ENCODE data around the gene CD244.
"Not testable (repeated sequence)": the region's sequence is repeated elsewhere in the genome, so short reads cannot be mapped to it uniquely, and the experiment has no call there.

CD244 gene, protein sequence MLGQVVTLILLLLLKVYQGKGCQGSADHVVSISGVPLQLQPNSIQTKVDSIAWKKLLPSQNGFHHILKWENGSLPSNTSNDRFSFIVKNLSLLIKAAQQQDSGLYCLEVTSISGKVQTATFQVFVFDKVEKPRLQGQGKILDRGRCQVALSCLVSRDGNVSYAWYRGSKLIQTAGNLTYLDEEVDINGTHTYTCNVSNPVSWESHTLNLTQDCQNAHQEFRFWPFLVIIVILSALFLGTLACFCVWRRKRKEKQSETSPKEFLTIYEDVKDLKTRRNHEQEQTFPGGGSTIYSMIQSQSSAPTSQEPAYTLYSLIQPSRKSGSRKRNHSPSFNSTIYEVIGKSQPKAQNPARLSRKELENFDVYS
- 0 to 0.09 reads per million in 2 experiments for total RNA-seq

- no peak for DNase-seq (ENCODE audit: low read depth)
Measured at GRCh38 chr1:160862203-160863060, at the start of gene CD244. CD244 (minus strand) TSS chr1:160862887; CDS start chr1:160862677, 210 bp downstream.

- no peak for DNase-seq (ENCODE audit: low read depth)
Measured at GRCh38 chr1:160911925-160912324, 49.2 kb upstream of the CD244 start.

- DNase-seq (ENCODE audit: low read depth): no peak
Measured at GRCh38 chr1:160911441-160911840, 48.8 kb upstream of the CD244 start.

- DNase-seq (ENCODE audit: low read depth): no peak
Measured at GRCh38 chr1:160910170-160910750, 47.6 kb upstream of the CD244 start.

DNA sequence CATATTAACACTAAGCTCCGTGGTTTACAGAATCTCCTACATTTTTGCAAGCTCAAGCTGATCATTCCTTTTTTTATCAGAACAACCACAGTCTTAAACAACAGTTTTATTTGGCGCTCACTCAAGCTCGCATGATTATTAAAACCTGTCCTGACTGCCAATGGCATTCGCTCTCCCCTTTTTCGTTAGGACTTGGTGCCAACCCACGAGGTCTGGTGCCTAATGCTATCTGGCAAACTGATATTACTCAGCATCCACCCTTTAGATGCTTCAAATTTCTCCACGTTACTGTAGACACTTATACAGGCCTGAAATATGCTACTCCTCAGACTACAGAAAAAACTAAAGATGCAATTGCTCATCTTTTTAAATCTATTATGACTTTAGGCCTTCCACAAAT, 45.3 kb upstream of the CD244 start:
- no peak for DNase-seq (ENCODE audit: low read depth)

- no peak for DNase-seq (ENCODE audit: low read depth)
Measured at GRCh38 chr1:160905617-160905989, 42.9 kb upstream of the CD244 start.

DNA sequence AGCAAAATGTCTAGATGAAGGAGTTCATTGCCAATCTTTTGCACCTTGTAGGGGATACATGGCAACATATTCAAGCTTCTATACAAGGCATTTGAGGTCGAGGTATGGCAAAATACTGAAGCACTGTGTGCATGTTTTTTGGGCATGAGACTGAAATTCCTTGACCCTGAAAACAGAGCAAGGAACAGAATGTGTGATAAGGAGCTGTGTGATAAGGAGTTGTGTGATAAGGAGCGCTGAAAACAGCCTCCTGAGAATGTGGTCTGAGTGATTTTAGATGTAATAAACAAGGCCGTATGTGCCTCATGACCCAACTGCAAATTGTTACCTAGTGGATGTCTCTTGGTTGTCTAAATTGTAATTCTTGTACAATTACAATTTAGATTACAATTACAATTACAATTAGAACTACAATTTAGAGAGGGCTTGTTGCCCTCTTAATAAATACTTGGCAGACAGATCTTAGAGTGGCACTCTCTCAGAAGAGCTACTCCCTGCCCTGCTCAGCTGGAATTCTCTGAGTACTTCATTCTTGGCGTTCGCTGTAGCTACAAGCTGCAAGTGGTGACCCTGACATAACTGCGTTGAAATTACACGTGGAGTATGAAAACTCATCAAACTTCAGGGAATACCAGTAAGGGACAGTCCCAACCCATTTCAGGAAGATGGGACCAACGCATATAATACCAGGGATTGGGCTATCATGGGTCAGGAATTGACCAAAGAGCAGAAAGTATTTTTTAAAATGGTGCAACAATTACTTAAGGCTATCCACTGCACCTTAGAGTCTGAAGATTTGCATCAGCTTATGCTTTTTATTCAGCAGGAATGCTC, 42.3 kb upstream of the CD244 start:
- DNase-seq (ENCODE audit: low read depth): no peak

GRCh38 chr1:160902251-160902650, 39.6 kb upstream of the CD244 start:
- not testable (repeated sequence) for DNase-seq (ENCODE audit: low read depth)

DNA sequence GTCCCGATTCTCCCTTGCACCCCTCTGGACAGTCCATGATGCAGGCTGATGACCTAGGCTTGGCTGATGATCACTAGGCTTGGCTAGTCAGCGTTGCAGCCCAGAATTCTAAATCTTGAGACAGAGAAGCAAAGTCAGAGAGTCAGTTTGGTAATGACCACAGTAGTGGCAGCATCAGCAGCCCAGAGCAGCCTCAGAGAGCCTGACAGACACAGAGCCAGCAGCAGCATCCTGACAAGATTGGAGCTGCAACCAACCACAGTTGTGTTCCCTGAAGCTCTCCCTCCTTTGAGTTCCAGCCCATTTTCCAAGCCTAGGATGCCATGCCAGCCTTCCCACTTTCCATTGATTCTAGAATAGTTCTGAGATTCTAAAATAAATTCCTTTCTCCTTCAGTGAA, 39.1 kb upstream of the CD244 start:
- no peak for DNase-seq (ENCODE audit: low read depth)

GRCh38 chr1:160900683-160901082, 38.0 kb upstream of the CD244 start:
- not testable (repeated sequence) for DNase-seq (ENCODE audit: low read depth)

DNA sequence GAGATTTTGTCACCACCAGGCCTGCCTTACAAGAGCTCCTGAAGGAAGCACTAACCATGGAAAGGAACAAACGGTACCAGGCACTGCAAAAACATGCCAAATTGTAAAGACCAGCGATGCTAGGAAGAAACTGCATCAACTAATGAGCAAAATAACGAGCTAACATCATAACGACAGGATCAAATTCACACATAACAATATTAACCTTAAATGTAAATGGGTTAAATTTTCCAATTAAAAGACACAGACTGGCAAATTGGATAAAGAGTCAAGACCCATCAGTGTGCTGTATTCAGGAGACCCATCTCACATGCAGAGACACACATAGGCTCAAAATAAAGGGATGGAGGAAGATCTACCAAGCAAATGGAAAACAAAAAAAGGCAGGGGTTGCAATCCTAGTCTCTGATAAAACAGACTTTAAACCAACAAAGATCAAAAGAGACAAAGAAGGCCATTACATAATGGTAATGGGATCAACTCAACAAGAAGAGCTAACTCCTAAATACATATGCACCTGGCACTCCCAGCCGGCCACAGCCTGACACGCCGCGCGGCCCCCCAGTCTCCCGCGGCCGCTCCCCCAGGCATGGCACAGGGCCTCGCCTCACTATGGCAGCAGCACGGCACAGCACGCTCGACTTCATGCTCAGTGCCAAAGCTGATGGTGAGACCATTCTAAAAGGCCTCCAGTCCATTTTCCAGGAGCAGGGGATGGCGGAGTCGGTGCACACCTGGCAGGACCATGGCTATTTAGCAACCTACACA, 31.9 kb upstream of the CD244 start:
- DNase-seq (ENCODE audit: low read depth): not testable (repeated sequence)

GRCh38 chr1:160891474-160891873, 28.8 kb upstream of the CD244 start:
- no peak for DNase-seq (ENCODE audit: low read depth)

GRCh38 chr1:160888926-160889325, 26.2 kb upstream of the CD244 start:
- DNase-seq (ENCODE audit: low read depth): no peak

- DNase-seq (ENCODE audit: low read depth): no peak
Measured at GRCh38 chr1:160887071-160887470, 24.4 kb upstream of the CD244 start.

GRCh38 chr1:160885042-160885441, 22.4 kb upstream of the CD244 start, which contains the start of gene ITLN1:
ITLN1 (minus strand) TSS chr1:160885180; CDS start chr1:160884877, 303 bp downstream.
- DNase-seq (ENCODE audit: low read depth): no peak

GRCh38 chr1:160884579-160884978, 21.9 kb upstream of the CD244 start:
- no peak for DNase-seq (ENCODE audit: low read depth)

DNA sequence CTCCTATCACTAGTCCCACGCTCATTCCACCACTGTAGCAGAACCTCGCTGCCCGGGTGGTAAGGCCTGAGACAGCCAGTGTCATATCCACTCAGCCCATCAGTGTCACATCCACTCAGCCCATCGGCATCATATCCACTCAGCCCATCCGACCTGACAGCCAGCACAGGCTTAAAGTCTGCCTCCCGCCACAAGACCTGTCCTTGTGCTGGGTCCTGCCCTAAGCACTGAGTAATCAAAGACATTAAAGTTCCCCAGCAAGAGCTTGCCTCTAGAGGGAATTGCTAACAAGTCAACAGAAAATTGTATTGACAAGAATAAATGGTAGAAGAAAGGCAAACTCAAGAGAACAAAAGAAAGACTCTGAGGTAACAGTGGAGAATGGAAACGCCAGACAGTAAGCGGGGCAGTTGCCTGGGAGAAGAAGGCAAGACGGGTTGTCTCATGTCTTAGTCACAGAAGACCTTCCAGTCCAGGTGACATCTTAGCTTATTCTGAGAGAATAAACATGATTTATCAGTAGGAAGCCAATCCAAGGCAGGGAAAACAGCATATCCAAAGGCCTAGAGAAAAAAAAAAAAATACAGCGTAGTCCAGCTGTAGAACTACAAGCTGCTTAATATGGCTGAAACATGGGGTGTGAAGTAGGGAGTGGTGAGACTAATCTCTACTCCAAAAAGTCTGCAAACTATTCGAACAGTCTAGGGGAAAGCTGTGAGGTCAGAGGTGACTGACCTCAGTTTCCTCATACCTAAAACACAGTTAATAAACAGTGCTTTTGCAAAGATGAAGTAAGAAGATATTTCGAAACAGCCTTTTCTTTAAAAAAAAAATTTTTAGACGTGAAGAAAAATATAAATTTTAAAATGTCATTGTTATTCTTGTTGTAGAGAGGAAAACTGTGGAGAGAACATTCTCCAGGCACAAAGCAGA, 21.2 kb upstream of the CD244 start:
- no peak for DNase-seq (ENCODE audit: low read depth)

GRCh38 chr1:160882582-160882981, 19.9 kb upstream of the CD244 start:
- DNase-seq (ENCODE audit: low read depth): no peak

DNA sequence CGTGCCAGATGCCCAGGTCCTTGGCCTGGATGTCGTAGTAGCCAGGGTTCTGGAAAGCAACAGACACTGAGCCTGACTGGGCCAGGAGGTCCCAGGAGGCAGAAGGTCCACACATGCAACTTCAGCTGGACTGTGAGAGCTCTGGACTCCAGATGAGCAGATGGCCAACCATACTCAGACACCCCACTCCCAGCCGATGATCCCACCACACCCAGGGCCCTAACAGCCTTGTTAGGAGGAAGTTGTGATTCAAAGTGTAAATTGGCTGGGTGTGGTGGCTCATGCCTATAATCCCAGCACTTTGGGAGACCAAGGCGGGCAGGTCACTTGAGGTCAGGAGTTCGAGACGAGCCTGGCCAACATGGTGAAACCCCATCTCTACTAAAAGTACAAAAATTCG, 18.6 kb upstream of the CD244 start:
- not testable (repeated sequence) for DNase-seq (ENCODE audit: low read depth)

GRCh38 chr1:160880216-160880615, 17.5 kb upstream of the CD244 start:
- DNase-seq (ENCODE audit: low read depth): no peak
